ENCODE measurements around the gene IFI30. TPM values are rescaled to one million over a fixed set of nuclear protein-coding genes. Genes with fewer than 3 reads are reported as not detected.

IFI30 gene
- total RNA-seq, 1 experiment from 2014 or later, result 9.1 TPM

GRCh38 chr19:18204394-18205199 lies 31.0 kb downstream of the IFI30 start:
- intact Hi-C loops (cut with micrococcal nuclease), result loop anchor here (1.0 kb wide), 2 partner anchors 48 to 124 kb away; no protein-coding TSS in a partner anchor
- BruUV-seq (replicated peaks), result no TSS peak
- no peak for TF ChIP-seq CTCF (IDR thresholded peaks at IDR 0.05; ENCODE audit: unreplicated experiment)
- Mint-ChIP-seq H3K4me1 (ENCODE audit: insufficient read depth, unreplicated experiment) (peaks cover 5% of the 10 kb centered on the region), H3K36me3 (ENCODE audit: insufficient read depth, unreplicated experiment) (peaks cover 14% of the 10 kb centered on the region), H3K27me3 (ENCODE audit: insufficient read depth, unreplicated experiment) (no peaks in the 10 kb centered on the region), H3K27ac (ENCODE audit: low read depth, unreplicated experiment) (peak overlapping the region; percentile 95), H3K4me3 (ENCODE audit: unreplicated experiment) (peak overlapping the region; percentile 95), H3K9me3 (ENCODE audit: unreplicated experiment) (no peaks in the 10 kb centered on the region)
- no peak for DNase-seq (ENCODE audit: unreplicated experiment)
- CTCF ChIA-PET, result interaction anchor here (0.5 to 2.7 kb wide), 9 partner anchors 14 to 207 kb away, joined by 3 to 18 read pairs (median 5); no protein-coding TSS in a partner anchor
- POLR2A ChIA-PET, result interaction anchor here (0.6 to 5.6 kb wide), 31 partner anchors 12 to 970 kb away, joined by 3 to 147 read pairs (median 4); partner anchors contain the start of genes IFI30, JUND, LSM4 and MPV17L2

- peaks cover 7% of the 10 kb centered on the region for H3K36me3 Mint-ChIP-seq (ENCODE audit: insufficient read depth, unreplicated experiment)
- ChIA-PET POLR2A (interaction anchor here (0.6 to 5.6 kb wide), 21 partner anchors 12 to 971 kb away, joined by 3 to 147 read pairs (median 4); partner anchors contain the start of genes IFI30, JUND, LSM4 and MPV17L2), CTCF (interaction anchor here (0.6 to 2.7 kb wide), 11 partner anchors 14 to 206 kb away, joined by 3 to 18 read pairs (median 4); no protein-coding TSS in a partner anchor)
- peak overlapping the region; percentile 95 for H3K4me3 Mint-ChIP-seq (ENCODE audit: unreplicated experiment)
- TF ChIP-seq CTCF (IDR thresholded peaks at IDR 0.05; ENCODE audit: unreplicated experiment), result no peak
- H3K27me3 Mint-ChIP-seq (ENCODE audit: insufficient read depth, unreplicated experiment), result no peaks in the 10 kb centered on the region
- no TSS peak for BruUV-seq (replicated peaks)
- peaks cover 5% of the 10 kb centered on the region for H3K4me1 Mint-ChIP-seq (ENCODE audit: insufficient read depth, unreplicated experiment)
- peak overlapping the region; percentile 95 for H3K27ac Mint-ChIP-seq (ENCODE audit: low read depth, unreplicated experiment)
- DNase-seq (ENCODE audit: unreplicated experiment), result peak; percentile 51
- intact Hi-C loops (cut with micrococcal nuclease), result no loop called here
- H3K9me3 Mint-ChIP-seq (ENCODE audit: unreplicated experiment), result no peaks in the 10 kb centered on the region
Observed at GRCh38 chr19:18205200-18205892, 31.7 kb downstream of the IFI30 start.

- Mint-ChIP-seq H3K9me3 (ENCODE audit: unreplicated experiment) (no peaks in the 10 kb centered on the region), H3K27ac (ENCODE audit: low read depth, unreplicated experiment) (no peak overlapping the region), H3K36me3 (ENCODE audit: insufficient read depth, unreplicated experiment) (peaks cover 7% of the 10 kb centered on the region), H3K27me3 (ENCODE audit: insufficient read depth, unreplicated experiment) (no peaks in the 10 kb centered on the region), H3K4me3 (ENCODE audit: unreplicated experiment) (no peak overlapping the region), H3K4me1 (ENCODE audit: insufficient read depth, unreplicated experiment) (peaks cover 5% of the 10 kb centered on the region)
- ChIA-PET CTCF (interaction anchor here (0.5 to 2.7 kb wide), 10 partner anchors 14 to 205 kb away, joined by 3 to 18 read pairs (median 4); no protein-coding TSS in a partner anchor), POLR2A (interaction anchor here (0.6 to 5.6 kb wide), 6 partner anchors 13 to 140 kb away, joined by 3 to 147 read pairs (median 6); partner anchors contain the start of genes JUND and MPV17L2)
- intact Hi-C loops (cut with micrococcal nuclease), result no loop called here
- BruUV-seq (replicated peaks), result no TSS peak
- no peak for TF ChIP-seq CTCF (IDR thresholded peaks at IDR 0.05; ENCODE audit: unreplicated experiment)
- no peak for DNase-seq (ENCODE audit: unreplicated experiment)
Observed at GRCh38 chr19:18206018-18206417, 32.4 kb downstream of the IFI30 start.
